ENCODE data around the gene RNF186. TPM values are rescaled to one million over a fixed set of nuclear protein-coding genes. Genes with fewer than 3 reads are reported as not detected.
A peak's percentile ranks its signal among the peaks of the same experiment; 100 is the strongest.

The RNF186 gene
- polyA plus RNA-seq, result 18.8 TPM
- long read RNA-seq, donor 1, transcript RNF186-201 (1 exons, 1,250 nt), result major isoform, 22 of 22 reads
- long read RNA-seq, donor 1, partial matches to known transcripts, result 0 of 22 reads
- long read RNA-seq, donor 1, other reads (novel, unspliced or antisense), result 0 of 22 reads
- long read RNA-seq, donor 2, transcript RNF186-201 (1 exons, 1,250 nt), result major isoform, 33 of 33 reads
- long read RNA-seq, donor 2, partial matches to known transcripts, result 0 of 33 reads
- long read RNA-seq, donor 2, other reads (novel, unspliced or antisense), result 0 of 33 reads
- long read RNA-seq, donor 3, result 0 reads
- long read RNA-seq, donor 4, transcript RNF186-201 (1 exons, 1,250 nt), result major isoform, 11 of 11 reads
- long read RNA-seq, donor 4, partial matches to known transcripts, result 0 of 11 reads
- long read RNA-seq, donor 4, other reads (novel, unspliced or antisense), result 0 of 11 reads
- long read RNA-seq, donor 5, transcript RNF186-201 (1 exons, 1,250 nt), result major isoform, 64 of 64 reads
- long read RNA-seq, donor 5, partial matches to known transcripts, result 0 of 64 reads
- long read RNA-seq, donor 5, other reads (novel, unspliced or antisense), result 0 of 64 reads
- long read RNA-seq, donor 6, transcript RNF186-201 (1 exons, 1,250 nt), result major isoform, 28 of 28 reads
- long read RNA-seq, donor 6, partial matches to known transcripts, result 0 of 28 reads
- long read RNA-seq, donor 6, other reads (novel, unspliced or antisense), result 0 of 28 reads
- long read RNA-seq, donor 7, transcript RNF186-201 (1 exons, 1,250 nt), result major isoform, 71 of 71 reads
- long read RNA-seq, donor 7, partial matches to known transcripts, result 0 of 71 reads
- long read RNA-seq, donor 7, other reads (novel, unspliced or antisense), result 0 of 71 reads
- long read RNA-seq, donor 8, transcript RNF186-201 (1 exons, 1,250 nt), result major isoform, 30 of 30 reads
- long read RNA-seq, donor 8, partial matches to known transcripts, result 0 of 30 reads
- long read RNA-seq, donor 8, other reads (novel, unspliced or antisense), result 0 of 30 reads
- long read RNA-seq, donor 9, transcript RNF186-201 (1 exons, 1,250 nt), result major isoform, 35 of 35 reads
- long read RNA-seq, donor 9, partial matches to known transcripts, result 0 of 35 reads
- long read RNA-seq, donor 9, other reads (novel, unspliced or antisense), result 0 of 35 reads
- long read RNA-seq, donor 10, transcript RNF186-201 (1 exons, 1,250 nt), result major isoform, 50 of 50 reads
- long read RNA-seq, donor 10, partial matches to known transcripts, result 0 of 50 reads
- long read RNA-seq, donor 10, other reads (novel, unspliced or antisense), result 0 of 50 reads
- long read RNA-seq, donor 11, transcript RNF186-201 (1 exons, 1,250 nt), result major isoform, 13 of 13 reads
- long read RNA-seq, donor 11, partial matches to known transcripts, result 0 of 13 reads
- long read RNA-seq, donor 11, other reads (novel, unspliced or antisense), result 0 of 13 reads

- Histone ChIP-seq H3K9me3 (ENCODE audit: control insufficient read depth, low read depth, low read length) (no peaks in the 10 kb centered on the region), H3K4me3 (ENCODE audit: low read length) (peak within 1 kb of the TSS; percentile 54), H3K4me1 (ENCODE audit: control insufficient read depth, insufficient read depth, low read length) (peaks cover 78% of the 10 kb centered on the region), H3K36me3 (ENCODE audit: control insufficient read depth, insufficient read depth, low read length) (no peaks in the 10 kb centered on the region), H3K27ac (ENCODE audit: low read length) (peak within 1 kb of the TSS; percentile 100), H3K27me3 (ENCODE audit: control insufficient read depth, insufficient read depth, low read length) (no peaks in the 10 kb centered on the region)
- WGBS (ENCODE audit: insufficient coverage, low lambda C conversion rate), result no CpG with 5 or more reads among the region's 22 CpGs
- peak; percentile 92 to 97 for DNase-seq
These were observed at the start of gene RNF186 for GRCh38 chr1:19814681-19815503. TSS of gene RNF186 (minus strand) at chr1:19815283. CDS start at chr1:19815101, 182 bp downstream.

- Histone ChIP-seq H3K27me3 (ENCODE audit: control insufficient read depth, insufficient read depth, low read length) (no peaks in the 10 kb centered on the region), H3K4me3 (ENCODE audit: low read length) (no peak overlapping the region), H3K4me1 (ENCODE audit: control insufficient read depth, insufficient read depth, low read length) (peaks cover 43% of the 10 kb centered on the region), H3K27ac (ENCODE audit: low read length) (peak overlapping the region; percentile 41), H3K36me3 (ENCODE audit: control insufficient read depth, insufficient read depth, low read length) (no peaks in the 10 kb centered on the region), H3K9me3 (ENCODE audit: control insufficient read depth, low read depth, low read length) (peaks cover 8% of the 10 kb centered on the region)
- DNase-seq, result no peak
- no CpG with 5 or more reads among the region's 1 CpG for WGBS (ENCODE audit: insufficient coverage, low lambda C conversion rate)
These were observed 49.6 kb upstream of the RNF186 start for GRCh38 chr1:19864570-19865160.

- DNase-seq, result no peak
- Histone ChIP-seq H3K4me3 (ENCODE audit: low read length) (no peak overlapping the region), H3K27ac (ENCODE audit: low read length) (no peak overlapping the region), H3K27me3 (ENCODE audit: control insufficient read depth, insufficient read depth, low read length) (no peaks in the 10 kb centered on the region), H3K36me3 (ENCODE audit: control insufficient read depth, insufficient read depth, low read length) (no peaks in the 10 kb centered on the region), H3K4me1 (ENCODE audit: control insufficient read depth, insufficient read depth, low read length) (peaks cover 42% of the 10 kb centered on the region), H3K9me3 (ENCODE audit: control insufficient read depth, low read depth, low read length) (peaks cover 8% of the 10 kb centered on the region)
- 100% methylated on average over 2 of the region's 3 CpGs for WGBS (ENCODE audit: insufficient coverage, low lambda C conversion rate)
These were observed 47.9 kb upstream of the RNF186 start for GRCh38 chr1:19862944-19863343.

GRCh38 chr1:19861842-19862530, 46.9 kb upstream of the RNF186 start:
- peaks cover 39% of the 10 kb centered on the region for H3K4me1 ChIP-seq (ENCODE audit: control insufficient read depth, insufficient read depth, low read length)
- peak overlapping the region; percentile 82 for H3K27ac ChIP-seq (ENCODE audit: low read length)
- peaks cover 8% of the 10 kb centered on the region for H3K9me3 ChIP-seq (ENCODE audit: control insufficient read depth, low read depth, low read length)
- no peaks in the 10 kb centered on the region for H3K27me3 ChIP-seq (ENCODE audit: control insufficient read depth, insufficient read depth, low read length)
- no CpG with 5 or more reads among the region's 1 CpG for WGBS (ENCODE audit: insufficient coverage, low lambda C conversion rate)
- DNase-seq, result no peak
- H3K36me3 ChIP-seq (ENCODE audit: control insufficient read depth, insufficient read depth, low read length), result no peaks in the 10 kb centered on the region
- no peak overlapping the region for H3K4me3 ChIP-seq (ENCODE audit: low read length)

- Histone ChIP-seq H3K27ac (ENCODE audit: low read length) (peak overlapping the region; percentile 82), H3K27me3 (ENCODE audit: control insufficient read depth, insufficient read depth, low read length) (no peaks in the 10 kb centered on the region), H3K9me3 (ENCODE audit: control insufficient read depth, low read depth, low read length) (peaks cover 8% of the 10 kb centered on the region), H3K4me3 (ENCODE audit: low read length) (no peak overlapping the region), H3K36me3 (ENCODE audit: control insufficient read depth, insufficient read depth, low read length) (no peaks in the 10 kb centered on the region), H3K4me1 (ENCODE audit: control insufficient read depth, insufficient read depth, low read length) (peaks cover 39% of the 10 kb centered on the region)
- DNase-seq, result peak; percentile 93 to 98
- no CpG with 5 or more reads among the region's 2 CpGs for WGBS (ENCODE audit: insufficient coverage, low lambda C conversion rate)
These were observed 46.0 kb upstream of the RNF186 start for GRCh38 chr1:19861034-19861433.

GRCh38 chr1:19860418-19860817, 45.3 kb upstream of the RNF186 start:
- Histone ChIP-seq H3K4me1 (ENCODE audit: control insufficient read depth, insufficient read depth, low read length) (peaks cover 39% of the 10 kb centered on the region), H3K4me3 (ENCODE audit: low read length) (no peak overlapping the region), H3K27ac (ENCODE audit: low read length) (peak overlapping the region; percentile 82), H3K9me3 (ENCODE audit: control insufficient read depth, low read depth, low read length) (peaks cover 8% of the 10 kb centered on the region), H3K36me3 (ENCODE audit: control insufficient read depth, insufficient read depth, low read length) (no peaks in the 10 kb centered on the region), H3K27me3 (ENCODE audit: control insufficient read depth, insufficient read depth, low read length) (no peaks in the 10 kb centered on the region)
- peak; percentile 64 to 86 for DNase-seq
- WGBS (ENCODE audit: insufficient coverage, low lambda C conversion rate), result no CpG with 5 or more reads among the region's 2 CpGs

GRCh38 chr1:19859876-19860275, 44.8 kb upstream of the RNF186 start:
- Histone ChIP-seq H3K27ac (ENCODE audit: low read length) (peak overlapping the region; percentile 82), H3K9me3 (ENCODE audit: control insufficient read depth, low read depth, low read length) (peaks cover 8% of the 10 kb centered on the region), H3K4me3 (ENCODE audit: low read length) (no peak overlapping the region), H3K4me1 (ENCODE audit: control insufficient read depth, insufficient read depth, low read length) (peaks cover 39% of the 10 kb centered on the region), H3K27me3 (ENCODE audit: control insufficient read depth, insufficient read depth, low read length) (no peaks in the 10 kb centered on the region), H3K36me3 (ENCODE audit: control insufficient read depth, insufficient read depth, low read length) (no peaks in the 10 kb centered on the region)
- DNase-seq, result no peak
- WGBS (ENCODE audit: insufficient coverage, low lambda C conversion rate), result 69% methylated on average over 2 of the region's 2 CpGs

- Histone ChIP-seq H3K27me3 (ENCODE audit: control insufficient read depth, insufficient read depth, low read length) (no peaks in the 10 kb centered on the region), H3K4me1 (ENCODE audit: control insufficient read depth, insufficient read depth, low read length) (peaks cover 33% of the 10 kb centered on the region), H3K36me3 (ENCODE audit: control insufficient read depth, insufficient read depth, low read length) (no peaks in the 10 kb centered on the region), H3K27ac (ENCODE audit: low read length) (peak overlapping the region; percentile 24), H3K4me3 (ENCODE audit: low read length) (no peak overlapping the region), H3K9me3 (ENCODE audit: control insufficient read depth, low read depth, low read length) (peaks cover 8% of the 10 kb centered on the region)
- 20% methylated on average over 1 of the region's 5 CpGs for WGBS (ENCODE audit: insufficient coverage, low lambda C conversion rate)
- peak in 1 of 2 donors; percentile 53 for DNase-seq
These were observed 43.8 kb upstream of the RNF186 start for GRCh38 chr1:19858893-19859292.

- no peaks in the 10 kb centered on the region for H3K9me3 ChIP-seq (ENCODE audit: control insufficient read depth, low read depth, low read length)
- no peak for DNase-seq
- no peak overlapping the region for H3K4me3 ChIP-seq (ENCODE audit: low read length)
- H3K27me3 ChIP-seq (ENCODE audit: control insufficient read depth, insufficient read depth, low read length), result no peaks in the 10 kb centered on the region
- H3K36me3 ChIP-seq (ENCODE audit: control insufficient read depth, insufficient read depth, low read length), result no peaks in the 10 kb centered on the region
- peaks cover 15% of the 10 kb centered on the region for H3K4me1 ChIP-seq (ENCODE audit: control insufficient read depth, insufficient read depth, low read length)
- no peak overlapping the region for H3K27ac ChIP-seq (ENCODE audit: low read length)
These were observed 39.8 kb upstream of the RNF186 start for GRCh38 chr1:19854866-19855265.

Measured in large intestine (tissue), 12 donors.